AG10803 (cell line): Measurements from ENCODE around the gene ANKRD22.

Experiments used
- DNase-seq: peaks from one replicate; pipeline ENCODE4 v3.0.0; 2010; ENCODE audit warnings: low read depth
- H3K4me3 ChIP-seq: 2 replicates; pipeline ENCODE4 v1.5.1; 2011; ENCODE audit warnings: mild to moderate bottlenecking, low read length, control low read depth
- CTCF ChIP-seq: conservative IDR thresholded peaks from 2 replicates; pipeline ENCODE4 v1.5.1; 2011; ENCODE audit warnings: mild to moderate bottlenecking, low read length, control low read depth, inconsistent platforms

ANKRD22 gene

GRCh38 chr10:88794731-88795130 is 56.9 kb downstream of the ANKRD22 start:
- no peak overlapping the region for H3K4me3 ChIP-seq
- peak; percentile 68 for DNase-seq
- TF ChIP-seq CTCF: no peak

- H3K4me3 ChIP-seq: no peak overlapping the region
- DNase-seq: peak; percentile 25
- TF ChIP-seq CTCF: no peak
These were observed 57.8 kb downstream of the ANKRD22 start for GRCh38 chr10:88793712-88794299.

GRCh38 chr10:88792661-88793060 is 59.0 kb downstream of the ANKRD22 start:
- no peak for TF ChIP-seq CTCF
- H3K4me3 ChIP-seq: no peak overlapping the region
- peak; percentile 28 for DNase-seq

- no peak overlapping the region for H3K4me3 ChIP-seq
- DNase-seq: peak; percentile 13
- peak; percentile 56 for TF ChIP-seq CTCF
These were observed 59.7 kb downstream of the ANKRD22 start for GRCh38 chr10:88791924-88792323.

GRCh38 chr10:88788924-88789323 is 62.7 kb downstream of the ANKRD22 start:
- no peak for TF ChIP-seq CTCF
- H3K4me3 ChIP-seq: no peak overlapping the region
- no peak for DNase-seq

- TF ChIP-seq CTCF: no peak
- H3K4me3 ChIP-seq: no peak overlapping the region
- no peak for DNase-seq
These were observed 64.2 kb downstream of the ANKRD22 start for GRCh38 chr10:88787463-88787862.

- H3K4me3 ChIP-seq: no peak overlapping the region
- no peak for DNase-seq
- TF ChIP-seq CTCF: no peak
These were observed 65.4 kb downstream of the ANKRD22 start for GRCh38 chr10:88786032-88786770.
